Measurements from ENCODE around the gene ZC3H11A.

The ZC3H11A gene

DNA sequence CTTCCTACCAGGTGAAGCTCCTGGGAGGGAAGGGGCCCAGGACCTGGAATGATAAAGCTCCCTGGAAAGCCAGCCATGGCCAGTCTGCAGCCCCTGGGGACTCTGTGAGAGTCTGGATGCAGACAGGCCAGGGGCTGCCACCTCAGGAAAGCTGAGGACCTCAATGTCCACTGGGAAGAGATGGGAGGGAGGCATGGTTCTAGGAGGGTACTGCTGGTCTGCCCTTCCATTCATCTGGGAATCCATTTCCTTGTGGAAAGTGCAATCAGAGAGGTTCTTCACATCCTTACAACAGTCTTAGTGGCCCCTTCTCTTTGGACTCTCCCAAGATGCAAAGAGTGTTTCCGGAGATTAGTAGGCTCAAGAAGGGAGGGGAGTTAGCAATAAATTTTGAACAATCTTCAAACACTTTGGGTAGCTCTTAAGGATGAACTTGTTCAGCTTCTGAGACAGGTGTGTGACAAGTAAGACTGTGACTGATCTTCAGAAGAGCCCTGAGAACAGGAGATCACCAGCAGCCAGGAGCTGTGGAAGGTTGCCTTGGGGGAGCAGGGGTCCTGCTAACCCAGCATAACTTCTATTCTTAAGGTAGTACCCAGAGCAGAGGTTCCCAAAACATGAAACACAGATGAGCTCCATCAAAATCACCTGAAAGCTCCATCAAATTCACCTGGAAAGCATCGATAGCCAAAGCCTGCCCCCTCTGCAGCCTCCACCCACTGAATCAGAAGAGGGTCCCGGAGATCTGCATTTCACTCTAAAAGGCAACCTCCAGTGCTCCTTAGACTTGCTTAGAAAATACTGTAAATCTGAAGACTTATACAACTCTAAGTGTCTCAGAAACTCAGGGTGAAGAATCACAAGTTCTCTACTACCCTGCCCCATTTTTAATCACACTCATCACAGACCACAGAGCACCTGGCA, 31.1 kb upstream of the ZC3H11A start:
- Histone ChIP-seq H3K27ac (ENCODE audit: low read length) (no peak overlapping the region), H3K36me3 (ENCODE audit: control insufficient read depth, insufficient read depth, low read length) (no peaks in the 10 kb centered on the region), H3K9me3 (ENCODE audit: control insufficient read depth, insufficient read depth, low read length) (no peaks in the 10 kb centered on the region), H3K4me3 (ENCODE audit: low read length) (no peak overlapping the region), H3K4me1 (ENCODE audit: control insufficient read depth, insufficient read depth, low read length) (no peaks in the 10 kb centered on the region), H3K27me3 (ENCODE audit: control insufficient read depth, insufficient read depth, low read length) (no peaks in the 10 kb centered on the region)
- no peak for DNase-seq (ENCODE audit: low read depth, low spot score)
- WGBS (ENCODE audit: insufficient coverage, insufficient read length), result no CpG with 5 or more reads among the region's 3 CpGs

- no CpG with 5 or more reads among the region's 16 CpGs for WGBS (ENCODE audit: insufficient coverage, insufficient read length)
Observed at GRCh38 chr1:203765029-203765837, 30.2 kb upstream of the ZC3H11A start, which contains the start of gene LAX1. TSS of gene LAX1 (plus strand) at chr1:203765183. CDS start at chr1:203765566, 383 bp downstream.

DNA sequence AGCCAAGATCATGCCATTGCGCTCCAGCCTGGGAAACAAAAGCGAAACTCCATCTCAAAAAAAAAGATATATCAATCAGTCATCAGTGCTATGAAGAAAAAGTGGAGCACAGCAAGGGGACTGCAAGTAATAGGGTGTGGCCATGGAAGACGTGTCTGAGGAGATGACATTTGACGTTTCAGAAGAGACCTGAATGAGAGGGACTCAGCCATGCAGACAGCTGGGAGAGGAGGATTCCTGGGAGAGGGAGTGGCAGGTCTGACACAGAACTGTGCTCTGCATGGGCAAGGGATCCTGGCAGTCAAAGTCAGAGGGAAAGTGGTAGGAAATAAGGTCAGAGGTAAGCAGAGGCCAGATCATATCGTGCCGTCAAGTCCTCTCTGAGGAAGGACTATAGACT, 27.2 kb upstream of the ZC3H11A start:
- DNase-seq (ENCODE audit: low read depth, low spot score), result no peak
- Histone ChIP-seq H3K4me1 (ENCODE audit: control insufficient read depth, insufficient read depth, low read length) (0 out of 2 replicates have a peak, but pooled peaks cover 1% of the 10 kb centered on the region), H3K9me3 (ENCODE audit: control insufficient read depth, insufficient read depth, low read length) (no peaks in the 10 kb centered on the region), H3K27me3 (ENCODE audit: control insufficient read depth, insufficient read depth, low read length) (no peaks in the 10 kb centered on the region), H3K27ac (ENCODE audit: low read length) (no peak overlapping the region), H3K36me3 (ENCODE audit: control insufficient read depth, insufficient read depth, low read length) (no peaks in the 10 kb centered on the region), H3K4me3 (ENCODE audit: low read length) (no peak overlapping the region)
- WGBS (ENCODE audit: insufficient coverage, insufficient read length), result no CpG with 5 or more reads among the region's 6 CpGs

More at GRCh38 chr1:203765029-203765837, 30.2 kb upstream of the ZC3H11A start, which contains the start of gene LAX1:
- H3K27me3 ChIP-seq (ENCODE audit: control insufficient read depth, insufficient read depth, low read length), result no peaks in the 10 kb centered on the region
- no peaks in the 10 kb centered on the region for H3K4me1 ChIP-seq (ENCODE audit: control insufficient read depth, insufficient read depth, low read length)
- no peak for DNase-seq (ENCODE audit: low read depth, low spot score)
- no peaks in the 10 kb centered on the region for H3K9me3 ChIP-seq (ENCODE audit: control insufficient read depth, insufficient read depth, low read length)
- no peak within 1 kb of the TSS for H3K27ac ChIP-seq (ENCODE audit: low read length)
- H3K36me3 ChIP-seq (ENCODE audit: control insufficient read depth, insufficient read depth, low read length), result no peaks in the 10 kb centered on the region
- no peak within 1 kb of the TSS for H3K4me3 ChIP-seq (ENCODE audit: low read length)

- no CpG with 5 or more reads among the region's 15 CpGs for WGBS (ENCODE audit: insufficient coverage, insufficient read length)
- H3K4me3 ChIP-seq (ENCODE audit: low read length), result no peak overlapping the region
- H3K27me3 ChIP-seq (ENCODE audit: control insufficient read depth, insufficient read depth, low read length), result no peaks in the 10 kb centered on the region
- H3K4me1 ChIP-seq (ENCODE audit: control insufficient read depth, insufficient read depth, low read length), result 0 out of 2 replicates have a peak, but pooled peaks cover 1% of the 10 kb centered on the region
- no peaks in the 10 kb centered on the region for H3K9me3 ChIP-seq (ENCODE audit: control insufficient read depth, insufficient read depth, low read length)
- H3K27ac ChIP-seq (ENCODE audit: low read length), result no peak overlapping the region
- H3K36me3 ChIP-seq (ENCODE audit: control insufficient read depth, insufficient read depth, low read length), result no peaks in the 10 kb centered on the region
- no peak for DNase-seq (ENCODE audit: low read depth, low spot score)
Observed at GRCh38 chr1:203769505-203770343, 25.7 kb upstream of the ZC3H11A start.

DNA sequence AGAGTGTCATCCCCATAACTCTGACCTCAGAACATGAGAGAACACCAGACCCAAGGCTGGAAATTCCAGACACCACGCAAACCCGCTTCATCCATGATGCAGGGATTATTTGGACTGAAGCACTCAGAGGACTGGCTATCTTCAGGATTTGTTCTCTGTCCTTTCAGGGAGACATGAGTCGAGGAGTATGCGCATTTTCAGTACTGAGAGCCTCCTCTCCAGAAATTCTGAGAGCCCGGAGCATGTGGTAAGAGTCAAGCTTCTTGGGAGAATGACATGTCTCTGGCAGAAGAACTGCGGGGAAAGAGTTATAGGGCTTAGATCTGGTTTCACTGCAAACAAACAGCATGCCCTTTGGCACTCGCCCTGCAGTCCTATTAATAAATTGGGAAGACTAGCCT, 23.5 kb upstream of the ZC3H11A start:
- H3K27me3 ChIP-seq (ENCODE audit: control insufficient read depth, insufficient read depth, low read length), result no peaks in the 10 kb centered on the region
- DNase-seq (ENCODE audit: low read depth, low spot score), result no peak
- WGBS (ENCODE audit: insufficient coverage, insufficient read length), result no CpG with 5 or more reads among the region's 7 CpGs
- 0 out of 2 replicates have a peak, but pooled peaks cover 1% of the 10 kb centered on the region for H3K4me1 ChIP-seq (ENCODE audit: control insufficient read depth, insufficient read depth, low read length)
- H3K4me3 ChIP-seq (ENCODE audit: low read length), result no peak overlapping the region
- H3K9me3 ChIP-seq (ENCODE audit: control insufficient read depth, insufficient read depth, low read length), result no peaks in the 10 kb centered on the region
- no peak overlapping the region for H3K27ac ChIP-seq (ENCODE audit: low read length)
- H3K36me3 ChIP-seq (ENCODE audit: control insufficient read depth, insufficient read depth, low read length), result no peaks in the 10 kb centered on the region

DNA sequence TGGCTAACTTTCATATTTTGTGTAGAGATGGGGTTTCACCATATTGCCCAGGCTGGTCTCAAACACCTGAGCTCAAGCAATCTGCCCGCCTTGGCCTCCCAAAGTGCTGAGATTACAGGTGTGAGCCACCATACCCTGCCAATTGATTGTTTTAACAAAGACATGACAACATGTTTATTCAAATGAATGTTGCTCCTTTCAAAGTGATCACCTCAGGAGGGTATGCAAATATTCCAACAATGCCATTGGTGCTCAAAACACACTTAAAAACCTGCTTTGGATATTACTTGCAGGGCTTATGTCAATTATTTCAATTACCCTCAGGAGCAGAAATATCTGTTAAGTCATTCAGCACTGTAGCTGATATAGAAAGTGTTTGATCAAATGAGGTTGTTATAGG, 22.6 kb upstream of the ZC3H11A start:
- Histone ChIP-seq H3K36me3 (ENCODE audit: control insufficient read depth, insufficient read depth, low read length) (no peaks in the 10 kb centered on the region), H3K27me3 (ENCODE audit: control insufficient read depth, insufficient read depth, low read length) (no peaks in the 10 kb centered on the region), H3K27ac (ENCODE audit: low read length) (no peak overlapping the region), H3K9me3 (ENCODE audit: control insufficient read depth, insufficient read depth, low read length) (no peaks in the 10 kb centered on the region), H3K4me1 (ENCODE audit: control insufficient read depth, insufficient read depth, low read length) (0 out of 2 replicates have a peak, but pooled peaks cover 1% of the 10 kb centered on the region), H3K4me3 (ENCODE audit: low read length) (no peak overlapping the region)
- DNase-seq (ENCODE audit: low read depth, low spot score), result no peak
- WGBS (ENCODE audit: insufficient coverage, insufficient read length), result no CpG with 5 or more reads among the region's 1 CpG

DNA sequence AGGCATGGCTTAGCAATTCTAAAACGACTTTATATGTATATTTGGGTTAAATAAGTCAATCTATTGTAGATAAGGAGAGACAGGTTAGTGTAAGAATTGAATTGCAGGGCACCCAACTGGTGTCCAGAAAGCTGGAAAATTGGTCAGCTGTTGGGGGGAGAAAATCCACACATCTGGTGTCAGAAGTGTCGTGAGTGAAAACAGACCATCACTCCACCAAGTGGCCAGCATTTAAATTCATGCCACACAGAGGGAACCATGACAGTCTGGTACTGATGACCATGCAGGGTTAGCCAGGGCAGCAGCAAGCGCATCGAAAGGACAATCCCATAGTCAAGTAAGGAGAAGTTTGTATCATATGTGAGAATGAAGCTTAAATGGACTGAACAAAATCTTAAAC, 18.8 kb upstream of the ZC3H11A start:
- 0 out of 2 replicates have a peak, but pooled peaks cover 1% of the 10 kb centered on the region for H3K4me1 ChIP-seq (ENCODE audit: control insufficient read depth, insufficient read depth, low read length)
- no CpG with 5 or more reads among the region's 4 CpGs for WGBS (ENCODE audit: insufficient coverage, insufficient read length)
- no peaks in the 10 kb centered on the region for H3K27me3 ChIP-seq (ENCODE audit: control insufficient read depth, insufficient read depth, low read length)
- no peak for DNase-seq (ENCODE audit: low read depth, low spot score)
- no peaks in the 10 kb centered on the region for H3K36me3 ChIP-seq (ENCODE audit: control insufficient read depth, insufficient read depth, low read length)
- no peak overlapping the region for H3K4me3 ChIP-seq (ENCODE audit: low read length)
- no peaks in the 10 kb centered on the region for H3K9me3 ChIP-seq (ENCODE audit: control insufficient read depth, insufficient read depth, low read length)
- no peak overlapping the region for H3K27ac ChIP-seq (ENCODE audit: low read length)

GRCh38 chr1:203777596-203777995, 17.8 kb upstream of the ZC3H11A start:
- WGBS (ENCODE audit: insufficient coverage, insufficient read length), result no CpG with 5 or more reads among the region's 3 CpGs
- no peak overlapping the region for H3K27ac ChIP-seq (ENCODE audit: low read length)
- no peaks in the 10 kb centered on the region for H3K27me3 ChIP-seq (ENCODE audit: control insufficient read depth, insufficient read depth, low read length)
- no peaks in the 10 kb centered on the region for H3K9me3 ChIP-seq (ENCODE audit: control insufficient read depth, insufficient read depth, low read length)
- DNase-seq (ENCODE audit: low read depth, low spot score), result no peak
- no peak overlapping the region for H3K4me3 ChIP-seq (ENCODE audit: low read length)
- H3K36me3 ChIP-seq (ENCODE audit: control insufficient read depth, insufficient read depth, low read length), result no peaks in the 10 kb centered on the region
- H3K4me1 ChIP-seq (ENCODE audit: control insufficient read depth, insufficient read depth, low read length), result no peaks in the 10 kb centered on the region

GRCh38 chr1:203778146-203778545, 17.3 kb upstream of the ZC3H11A start:
- no peak for DNase-seq (ENCODE audit: low read depth, low spot score)
- Histone ChIP-seq H3K4me1 (ENCODE audit: control insufficient read depth, insufficient read depth, low read length) (no peaks in the 10 kb centered on the region), H3K9me3 (ENCODE audit: control insufficient read depth, insufficient read depth, low read length) (no peaks in the 10 kb centered on the region), H3K36me3 (ENCODE audit: control insufficient read depth, insufficient read depth, low read length) (no peaks in the 10 kb centered on the region), H3K27me3 (ENCODE audit: control insufficient read depth, insufficient read depth, low read length) (no peaks in the 10 kb centered on the region), H3K4me3 (ENCODE audit: low read length) (no peak overlapping the region), H3K27ac (ENCODE audit: low read length) (no peak overlapping the region)
- WGBS (ENCODE audit: insufficient coverage, insufficient read length), result no CpG with 5 or more reads among the region's 3 CpGs

DNA sequence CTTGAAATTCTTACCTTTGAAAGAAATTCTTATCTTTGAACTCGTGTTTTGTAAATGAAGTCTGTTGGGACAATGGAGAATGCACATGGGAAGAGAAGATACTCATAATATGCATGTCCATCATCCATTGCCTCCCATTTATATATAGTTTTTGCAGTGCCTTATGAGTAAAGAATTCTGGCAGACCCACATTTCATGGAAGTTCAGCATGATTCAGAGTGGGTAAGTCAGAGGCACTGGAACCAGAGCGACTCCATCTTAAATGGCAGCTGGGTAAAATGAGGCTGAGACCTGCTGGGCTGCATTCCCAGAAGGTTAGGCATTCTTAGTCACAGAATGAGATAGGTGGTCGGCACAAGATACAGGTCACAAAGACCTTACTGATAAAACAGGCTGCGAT, 16.6 kb upstream of the ZC3H11A start:
- Histone ChIP-seq H3K27ac (ENCODE audit: low read length) (no peak overlapping the region), H3K36me3 (ENCODE audit: control insufficient read depth, insufficient read depth, low read length) (no peaks in the 10 kb centered on the region), H3K9me3 (ENCODE audit: control insufficient read depth, insufficient read depth, low read length) (no peaks in the 10 kb centered on the region), H3K27me3 (ENCODE audit: control insufficient read depth, insufficient read depth, low read length) (no peaks in the 10 kb centered on the region), H3K4me1 (ENCODE audit: control insufficient read depth, insufficient read depth, low read length) (peaks cover 2% of the 10 kb centered on the region; the same call in 1 of the 2 replicates), H3K4me3 (ENCODE audit: low read length) (no peak overlapping the region)
- no CpG with 5 or more reads among the region's 4 CpGs for WGBS (ENCODE audit: insufficient coverage, insufficient read length)
- no peak for DNase-seq (ENCODE audit: low read depth, low spot score)

Data from iPS DF 6.9 (cell line).